Peyer's patch (tissue), 4 donors: ENCODE data around the gene GLO1.

Experiments used
- POLR2A ChIP-seq, 2 donors: fragments of 450-650 bp; IDR thresholded peaks; one replicate each; pipeline ENCODE4 v1.5.1; 2017; ENCODE audit warnings: antibody characterized with exemption in 2 of 2, mild to moderate bottlenecking in 2 of 2, moderate library complexity in 2 of 2
- TF ChIP-seq, protein P1 (sequence below), 6 experiments: fragments of 450-650 bp in 4 of 6; fragments of 200-600 bp in 2 of 6; sonication (generic) in 1 of 6; IDR thresholded peaks; one replicate each; pipeline ENCODE4 v1.5.1; 2017 to 2019; ENCODE audit warnings: antibody characterized with exemption in 6 of 6, mild to moderate bottlenecking in 3 of 6, moderate library complexity in 1 of 6

DNA sequence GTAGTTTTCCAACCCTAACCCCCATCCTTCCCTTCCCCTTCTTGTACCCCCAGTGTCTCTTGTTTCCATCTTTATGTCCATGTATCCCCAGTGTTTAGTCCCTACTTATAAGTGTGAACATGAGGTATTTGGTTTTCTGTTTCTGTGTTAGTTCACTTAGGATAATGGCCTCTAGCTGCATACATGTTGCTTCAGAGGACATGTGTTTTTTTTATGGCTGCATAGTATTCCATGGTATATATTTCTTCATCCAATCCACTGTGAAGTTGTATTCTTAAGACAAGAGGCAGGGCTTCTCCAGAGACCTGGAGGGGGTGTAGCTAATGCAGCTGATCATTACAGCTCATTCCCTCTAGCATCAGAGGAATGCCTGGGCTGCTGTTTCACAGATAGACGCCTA lies 16.4 kb upstream of the GLO1 start:
- TF ChIP-seq, protein P1, sequence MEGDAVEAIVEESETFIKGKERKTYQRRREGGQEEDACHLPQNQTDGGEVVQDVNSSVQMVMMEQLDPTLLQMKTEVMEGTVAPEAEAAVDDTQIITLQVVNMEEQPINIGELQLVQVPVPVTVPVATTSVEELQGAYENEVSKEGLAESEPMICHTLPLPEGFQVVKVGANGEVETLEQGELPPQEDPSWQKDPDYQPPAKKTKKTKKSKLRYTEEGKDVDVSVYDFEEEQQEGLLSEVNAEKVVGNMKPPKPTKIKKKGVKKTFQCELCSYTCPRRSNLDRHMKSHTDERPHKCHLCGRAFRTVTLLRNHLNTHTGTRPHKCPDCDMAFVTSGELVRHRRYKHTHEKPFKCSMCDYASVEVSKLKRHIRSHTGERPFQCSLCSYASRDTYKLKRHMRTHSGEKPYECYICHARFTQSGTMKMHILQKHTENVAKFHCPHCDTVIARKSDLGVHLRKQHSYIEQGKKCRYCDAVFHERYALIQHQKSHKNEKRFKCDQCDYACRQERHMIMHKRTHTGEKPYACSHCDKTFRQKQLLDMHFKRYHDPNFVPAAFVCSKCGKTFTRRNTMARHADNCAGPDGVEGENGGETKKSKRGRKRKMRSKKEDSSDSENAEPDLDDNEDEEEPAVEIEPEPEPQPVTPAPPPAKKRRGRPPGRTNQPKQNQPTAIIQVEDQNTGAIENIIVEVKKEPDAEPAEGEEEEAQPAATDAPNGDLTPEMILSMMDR (IDR thresholded peaks at IDR 0.05) = no peak
- TF ChIP-seq POLR2A (IDR thresholded peaks at IDR 0.05) = no peak
